ENCODE results near the gene HPCAL1. TPM values are rescaled to one million over a fixed set of nuclear protein-coding genes. Genes with fewer than 3 reads are reported as not detected.

Gene HPCAL1
- total RNA-seq, 1 donor from 2014 or later: 17.3 TPM

- H3K36me3 Mint-ChIP-seq (ENCODE audit: low read depth): peaks cover 2% of the 10 kb centered on the region
- H3K9me3 Mint-ChIP-seq: peaks cover under 1% of the 10 kb centered on the region
- H3K4me1 Mint-ChIP-seq: peaks cover 2% of the 10 kb centered on the region
- no peaks in the 10 kb centered on the region for H3K27me3 Mint-ChIP-seq (ENCODE audit: low read depth)
- no peak for DNase-seq (ENCODE audit: low read depth, low spot score)
- H3K4me3 Mint-ChIP-seq: no peak overlapping the region
- no peak overlapping the region for H3K27ac Mint-ChIP-seq (ENCODE audit: unreplicated experiment)
- TF ChIP-seq CTCF (conservative IDR thresholded peaks at IDR 0.05): no peak
These were observed 46.6 kb upstream of the HPCAL1 start for GRCh38 chr2:10256031-10256514.

DNA sequence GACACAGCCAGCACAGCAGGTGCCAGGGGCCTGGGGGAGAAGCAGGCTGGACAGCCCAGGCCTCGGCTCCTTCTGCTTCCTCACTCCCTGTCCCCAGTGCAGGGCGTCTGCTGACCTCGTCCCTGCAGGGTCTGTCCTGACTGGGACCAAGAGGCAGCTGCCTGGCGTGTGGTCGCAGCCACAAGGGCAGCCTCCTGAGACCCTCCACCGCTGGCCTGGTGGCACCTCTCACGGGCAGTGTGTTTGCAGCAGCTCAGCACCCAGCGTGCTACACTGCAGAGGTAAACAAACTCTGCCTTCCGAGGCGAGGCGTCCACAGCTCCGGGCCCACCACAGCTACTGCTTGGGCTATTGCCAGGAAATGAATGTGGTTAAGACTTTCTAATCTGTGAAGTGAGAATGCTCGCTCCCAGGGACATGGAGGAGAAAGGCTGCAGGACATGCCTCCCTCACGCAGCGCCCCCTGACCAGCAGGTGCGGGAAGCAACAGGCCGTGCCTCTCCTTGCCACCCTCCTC lies 46.1 kb upstream of the HPCAL1 start:
- H3K4me3 Mint-ChIP-seq: no peak overlapping the region
- H3K36me3 Mint-ChIP-seq (ENCODE audit: low read depth): peaks cover under 1% of the 10 kb centered on the region
- no peaks in the 10 kb centered on the region for H3K27me3 Mint-ChIP-seq (ENCODE audit: low read depth)
- no peak for TF ChIP-seq CTCF (conservative IDR thresholded peaks at IDR 0.05)
- peaks cover 7% of the 10 kb centered on the region for H3K4me1 Mint-ChIP-seq
- no peak overlapping the region for H3K27ac Mint-ChIP-seq (ENCODE audit: unreplicated experiment)
- no peaks in the 10 kb centered on the region for H3K9me3 Mint-ChIP-seq
- no peak for DNase-seq (ENCODE audit: low read depth, low spot score)

DNA sequence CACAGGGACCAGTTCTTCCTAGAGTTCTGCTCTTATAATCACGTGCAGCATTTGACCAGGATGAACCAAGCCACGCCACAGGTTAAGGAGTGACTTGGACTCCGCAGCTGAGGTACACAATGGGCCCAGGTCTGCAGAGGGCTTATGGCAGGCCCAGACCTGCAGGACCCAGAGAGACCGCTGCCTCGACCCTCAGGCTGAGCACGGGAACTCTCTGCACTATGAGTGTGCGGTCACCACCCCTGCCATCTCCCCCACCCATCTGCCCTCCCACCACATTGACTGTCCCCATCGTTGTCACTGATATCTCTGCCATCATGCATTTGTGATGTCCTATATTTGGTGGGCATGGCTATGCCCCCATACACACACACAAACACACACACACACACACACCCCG lies 45.7 kb upstream of the HPCAL1 start:
- H3K27ac Mint-ChIP-seq (ENCODE audit: unreplicated experiment): peak overlapping the region; percentile 94
- no peak for TF ChIP-seq CTCF (conservative IDR thresholded peaks at IDR 0.05)
- H3K9me3 Mint-ChIP-seq: no peaks in the 10 kb centered on the region
- H3K27me3 Mint-ChIP-seq (ENCODE audit: low read depth): no peaks in the 10 kb centered on the region
- DNase-seq (ENCODE audit: low read depth, low spot score): no peak
- H3K36me3 Mint-ChIP-seq (ENCODE audit: low read depth): no peaks in the 10 kb centered on the region
- peaks cover 7% of the 10 kb centered on the region for H3K4me1 Mint-ChIP-seq
- H3K4me3 Mint-ChIP-seq: no peak overlapping the region

DNA sequence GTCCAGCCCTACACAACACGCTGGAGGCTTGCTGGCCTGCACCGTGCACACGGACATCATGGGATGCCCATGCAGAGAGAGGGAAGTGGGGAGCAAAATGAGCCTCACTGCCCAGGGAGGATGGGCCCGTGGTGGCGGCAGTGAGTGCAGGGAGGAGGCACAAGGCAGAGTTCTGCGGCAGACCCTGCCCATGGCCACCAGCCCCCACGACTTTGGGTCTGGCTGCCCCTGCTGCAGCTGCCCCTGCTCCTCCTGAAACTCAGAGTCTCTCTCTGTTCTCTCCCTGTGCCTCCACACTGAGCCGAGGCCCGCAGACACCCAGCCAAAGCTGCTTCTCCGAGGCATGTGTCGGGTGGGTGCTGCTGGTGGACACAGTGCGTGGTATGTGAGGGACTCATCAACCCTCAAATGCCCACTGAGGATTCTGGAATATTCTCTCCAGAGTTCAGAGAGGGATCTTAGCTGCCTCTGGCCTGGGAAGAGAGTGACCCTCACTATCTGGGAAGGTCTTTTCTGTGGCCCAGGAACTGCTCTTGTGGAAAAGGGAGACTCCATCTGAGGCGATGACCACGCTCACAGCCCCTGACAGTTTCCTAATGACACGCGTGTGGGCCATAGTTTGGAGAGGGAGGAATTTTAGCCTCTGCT lies 45.1 kb upstream of the HPCAL1 start:
- peaks cover 7% of the 10 kb centered on the region for H3K4me1 Mint-ChIP-seq
- no peak for TF ChIP-seq CTCF (conservative IDR thresholded peaks at IDR 0.05)
- DNase-seq (ENCODE audit: low read depth, low spot score): no peak
- peak overlapping the region; percentile 94 for H3K27ac Mint-ChIP-seq (ENCODE audit: unreplicated experiment)
- H3K36me3 Mint-ChIP-seq (ENCODE audit: low read depth): no peaks in the 10 kb centered on the region
- H3K9me3 Mint-ChIP-seq: no peaks in the 10 kb centered on the region
- no peaks in the 10 kb centered on the region for H3K27me3 Mint-ChIP-seq (ENCODE audit: low read depth)
- H3K4me3 Mint-ChIP-seq: no peak overlapping the region

DNA sequence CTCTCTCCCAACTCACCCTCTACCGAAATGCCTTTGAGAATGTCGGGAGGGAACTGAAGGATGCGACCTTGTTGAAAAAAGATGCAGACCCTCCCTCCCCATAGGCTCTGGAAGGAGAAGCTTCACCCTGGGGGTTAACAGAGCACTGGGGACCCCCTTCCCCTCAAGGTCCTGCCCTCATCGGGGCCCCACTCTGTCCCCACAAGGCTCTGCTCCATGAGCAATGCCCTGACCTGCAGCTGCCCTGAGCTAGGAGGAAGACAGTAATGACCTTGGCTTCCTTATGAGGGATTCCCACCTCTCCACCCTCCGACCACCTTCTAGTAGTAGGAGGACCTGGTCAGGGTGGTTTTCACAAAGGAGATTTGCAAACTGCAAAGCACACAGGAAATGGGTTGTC lies 44.4 kb upstream of the HPCAL1 start:
- DNase-seq (ENCODE audit: low read depth, low spot score): no peak
- no peak overlapping the region for H3K27ac Mint-ChIP-seq (ENCODE audit: unreplicated experiment)
- H3K36me3 Mint-ChIP-seq (ENCODE audit: low read depth): no peaks in the 10 kb centered on the region
- H3K4me3 Mint-ChIP-seq: no peak overlapping the region
- TF ChIP-seq CTCF (conservative IDR thresholded peaks at IDR 0.05): no peak
- no peaks in the 10 kb centered on the region for H3K9me3 Mint-ChIP-seq
- H3K4me1 Mint-ChIP-seq: peaks cover 7% of the 10 kb centered on the region
- no peaks in the 10 kb centered on the region for H3K27me3 Mint-ChIP-seq (ENCODE audit: low read depth)

Measured in neural crest cell (in vitro differentiated cells).